OCI-LY1 (cell line): Measurements from ENCODE around the gene SLC5A2.

ENCODE experiments used
- H2AFZ ChIP-seq: fragments of 200-600 bp; sonication (generic), shearing (Covaris generic); 2 replicates; pipeline ENCODE4 v1.6.0; 2014; ENCODE audit warnings: antibody characterized with exemption, mild to moderate bottlenecking, low read length
- H3F3A ChIP-seq: fragments of 200-600 bp; sonication (generic), shearing (Covaris generic); 2 replicates; pipeline ENCODE4 v1.6.0; 2014; ENCODE audit warnings: mild to moderate bottlenecking, antibody characterized with exemption, low read length, moderate library complexity; ENCODE audit not compliant: insufficient read depth
- H3K27ac ChIP-seq: fragments of 200-600 bp; sonication (generic); 2 replicates; pipeline ENCODE4 v1.5.1; 2014; ENCODE audit warnings: low read length, mixed run types, mild to moderate bottlenecking, low read depth; ENCODE audit not compliant: poor library complexity, severe bottlenecking
- H3K27me3 ChIP-seq: fragments of 200-600 bp; sonication (generic); 2 replicates; pipeline ENCODE4 v1.6.0; 2014; ENCODE audit warnings: antibody characterized with exemption, mild to moderate bottlenecking, low read length, moderate library complexity; ENCODE audit not compliant: insufficient read depth
- H3K36me3 ChIP-seq: fragments of 200-600 bp; sonication (generic); 2 replicates; pipeline ENCODE4 v1.6.1; 2014; ENCODE audit warnings: mild to moderate bottlenecking, antibody characterized with exemption, low read length, moderate library complexity, mixed read lengths; ENCODE audit not compliant: insufficient read depth
- H3K4me1 ChIP-seq: fragments of 200-600 bp; sonication (generic); 2 replicates; pipeline ENCODE4 v1.5.1; 2014; ENCODE audit warnings: mild to moderate bottlenecking, low read length, moderate library complexity; ENCODE audit not compliant: insufficient read depth, severe bottlenecking
- H3K4me2 ChIP-seq: fragments of 200-600 bp; sonication (generic), shearing (Covaris generic); 2 replicates; pipeline ENCODE4 v1.6.1; 2014; ENCODE audit warnings: low read length
- H3K4me3 ChIP-seq: fragments of 200-600 bp; sonication (generic); 2 replicates; pipeline ENCODE4 v1.5.1; 2014; ENCODE audit warnings: low read length, low read depth, mild to moderate bottlenecking, mixed read lengths; ENCODE audit not compliant: poor library complexity, severe bottlenecking
- H3K79me2 ChIP-seq: fragments of 200-600 bp; shearing (Covaris generic); 2 replicates; pipeline ENCODE4 v1.6.1; 2016; ENCODE audit warnings: mixed run types, low read length, mixed read lengths; ENCODE audit not compliant: insufficient read depth
- H3K9ac ChIP-seq: fragments of 200-600 bp; sonication (generic), shearing (Covaris generic); 2 replicates; pipeline ENCODE4 v1.6.1; 2014; ENCODE audit warnings: mild to moderate bottlenecking, low read length, mixed read lengths
- H3K9me2 ChIP-seq: fragments of 200-600 bp; sonication (generic), shearing (Covaris generic); 2 replicates; pipeline ENCODE4 v1.6.1; 2014; ENCODE audit warnings: low read depth, mild to moderate bottlenecking, low read length, mixed read lengths
- H3K9me3 ChIP-seq: fragments of 200-600 bp; shearing (Covaris generic); 2 replicates; pipeline ENCODE4 v1.6.1; 2014; ENCODE audit warnings: low read length, mixed read lengths
- H4K20me1 ChIP-seq: fragments of 200-600 bp; sonication (generic), shearing (Covaris generic); 2 replicates; pipeline ENCODE4 v1.6.0; 2016; ENCODE audit warnings: mild to moderate bottlenecking, low read length; ENCODE audit not compliant: insufficient read depth
- CTCF ChIP-seq: fragments of 200-600 bp; sonication (generic), shearing (Covaris generic); IDR thresholded peaks from 2 replicates; pipeline ENCODE4 v1.5.1; 2017; ENCODE audit warnings: mild to moderate bottlenecking, antibody characterized with exemption, low read length, moderate library complexity, mixed read lengths
- EZH2 ChIP-seq: fragments of 200-600 bp; sonication (generic), shearing (Covaris generic); IDR thresholded peaks from 2 replicates; pipeline ENCODE4 v1.8.0; 2017; ENCODE audit warnings: borderline replicate concordance, mixed run types, mild to moderate bottlenecking, antibody characterized with exemption, low read length, moderate library complexity, mixed read lengths

SLC5A2 gene

GRCh38 chr16:31461921-31462804, 20.8 kb upstream of the SLC5A2 start:
- Histone ChIP-seq H3K4me1 (peaks cover 18% of the 10 kb centered on the region), H3K27ac (no peak overlapping the region), H3K9ac (no peak overlapping the region), H3K9me2 (no peaks in the 10 kb centered on the region), H3K27me3 (no peaks in the 10 kb centered on the region), H3K4me2 (no peak overlapping the region), H4K20me1 (no peaks in the 10 kb centered on the region), H3K36me3 (peaks cover 4% of the 10 kb centered on the region; the same call in 1 of the 2 replicates), H3K4me3 (no peak overlapping the region), H3K9me3 (no peaks in the 10 kb centered on the region), H3F3A (no peaks in the 10 kb centered on the region), H3K79me2 (no peaks in the 10 kb centered on the region), H2AFZ (no peak overlapping the region)
- TF ChIP-seq EZH2 (no peak), CTCF (no peak)

- no peak overlapping the region for H3K4me2 ChIP-seq
Measured at GRCh38 chr16:31464348-31464769, 18.6 kb upstream of the SLC5A2 start.

GRCh38 chr16:31464781-31465260, 18.1 kb upstream of the SLC5A2 start:
- Histone ChIP-seq H3K4me1 (peaks cover 7% of the 10 kb centered on the region), H3K79me2 (no peaks in the 10 kb centered on the region), H3F3A (no peaks in the 10 kb centered on the region), H3K27me3 (no peaks in the 10 kb centered on the region), H4K20me1 (no peaks in the 10 kb centered on the region), H3K4me2 (no peak overlapping the region), H3K9ac (no peak overlapping the region), H3K36me3 (no peaks in the 10 kb centered on the region), H3K27ac (no peak overlapping the region), H3K4me3 (no peak overlapping the region), H3K9me3 (no peaks in the 10 kb centered on the region), H3K9me2 (no peaks in the 10 kb centered on the region), H2AFZ (no peak overlapping the region)
- TF ChIP-seq CTCF (no peak), EZH2 (no peak)

More at GRCh38 chr16:31464348-31464769, 18.6 kb upstream of the SLC5A2 start:
- H3F3A ChIP-seq: no peaks in the 10 kb centered on the region
- no peaks in the 10 kb centered on the region for H4K20me1 ChIP-seq
- H3K27ac ChIP-seq: no peak overlapping the region
- H3K4me1 ChIP-seq: peaks cover 7% of the 10 kb centered on the region
- H3K79me2 ChIP-seq: no peaks in the 10 kb centered on the region
- no peak overlapping the region for H3K4me3 ChIP-seq
- H2AFZ ChIP-seq: no peak overlapping the region
- H3K9me3 ChIP-seq: no peaks in the 10 kb centered on the region
- no peak overlapping the region for H3K9ac ChIP-seq
- no peak for TF ChIP-seq EZH2
- H3K9me2 ChIP-seq: no peaks in the 10 kb centered on the region
- H3K27me3 ChIP-seq: no peaks in the 10 kb centered on the region
- no peaks in the 10 kb centered on the region for H3K36me3 ChIP-seq
